GM12892 (cell line): Measurements from ENCODE around the gene CAMTA1.

Experiments
- DNase-seq: peaks from one replicate; pipeline ENCODE4 v3.0.0; 2011; ENCODE audit not compliant: insufficient read length
- FAIRE-seq: peaks from 2 replicates; lab custom pipeline; 2011; peaks lifted over from hg19 to GRCh38; lab: Jason Lieb, UNC
- POLR2A ChIP-seq: IDR thresholded peaks from 2 replicates; pipeline ENCODE4 v1.6.1; 2011; ENCODE audit warnings: low read depth, low read length, control low read depth
- POLR2AphosphoS5 ChIP-seq: IDR thresholded peaks from 2 replicates; pipeline ENCODE4 v1.6.1; 2011; ENCODE audit warnings: low read depth, low read length, control low read depth
- TAF1 ChIP-seq: IDR thresholded peaks from 2 replicates; pipeline ENCODE4 v1.6.1; 2011; ENCODE audit warnings: low read depth, mild to moderate bottlenecking, control low read depth, low read length, borderline replicate concordance

CAMTA1 gene

DNA sequence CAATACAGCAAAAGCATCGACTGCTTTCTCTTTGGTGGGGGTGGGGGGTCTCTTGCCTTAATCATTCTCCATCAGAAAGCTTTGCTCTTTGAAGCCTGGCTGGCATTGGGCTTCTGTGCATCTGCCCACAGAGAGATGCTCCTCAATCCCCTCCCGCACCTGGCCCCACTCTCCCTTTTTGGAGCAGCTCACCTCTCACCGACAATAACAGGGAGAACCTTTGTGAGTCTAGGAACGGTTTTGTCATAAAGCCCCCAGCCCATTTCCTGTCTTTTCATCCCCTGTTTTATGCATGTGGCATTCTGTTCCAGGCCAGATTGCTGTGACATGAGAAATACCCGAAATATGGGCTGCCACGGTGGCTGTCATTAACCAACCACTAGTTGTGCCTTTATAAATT, 516.9 kb downstream of the CAMTA1 start:
- DNase-seq (no peak), FAIRE-seq (no peak)
- TF ChIP-seq POLR2A (no peak), TAF1 (no peak), POLR2AphosphoS5 (no peak)

DNA sequence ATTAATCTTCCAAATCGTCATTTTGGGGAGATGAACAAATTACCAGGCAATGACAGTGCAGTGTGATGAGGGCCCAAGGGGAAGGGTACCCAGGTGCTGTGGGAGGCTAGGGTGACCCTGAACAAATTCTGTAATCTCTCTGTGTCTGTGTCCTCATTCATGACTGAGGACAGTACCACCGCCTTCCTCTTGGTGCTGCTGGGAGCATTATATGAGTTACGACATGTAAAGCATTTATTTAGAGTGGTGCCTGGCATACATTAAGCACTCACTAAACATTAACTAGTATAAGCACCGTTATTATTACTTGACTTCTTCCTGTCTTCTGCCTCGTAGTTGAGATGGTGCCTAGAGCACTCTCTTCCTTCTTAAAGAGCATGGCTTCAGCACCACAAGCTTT, 517.6 kb downstream of the CAMTA1 start:
- DNase-seq (no peak), FAIRE-seq (no peak)
- TF ChIP-seq POLR2A: no peak
- TF ChIP-seq POLR2AphosphoS5: no peak
- TF ChIP-seq TAF1: no peak

DNA sequence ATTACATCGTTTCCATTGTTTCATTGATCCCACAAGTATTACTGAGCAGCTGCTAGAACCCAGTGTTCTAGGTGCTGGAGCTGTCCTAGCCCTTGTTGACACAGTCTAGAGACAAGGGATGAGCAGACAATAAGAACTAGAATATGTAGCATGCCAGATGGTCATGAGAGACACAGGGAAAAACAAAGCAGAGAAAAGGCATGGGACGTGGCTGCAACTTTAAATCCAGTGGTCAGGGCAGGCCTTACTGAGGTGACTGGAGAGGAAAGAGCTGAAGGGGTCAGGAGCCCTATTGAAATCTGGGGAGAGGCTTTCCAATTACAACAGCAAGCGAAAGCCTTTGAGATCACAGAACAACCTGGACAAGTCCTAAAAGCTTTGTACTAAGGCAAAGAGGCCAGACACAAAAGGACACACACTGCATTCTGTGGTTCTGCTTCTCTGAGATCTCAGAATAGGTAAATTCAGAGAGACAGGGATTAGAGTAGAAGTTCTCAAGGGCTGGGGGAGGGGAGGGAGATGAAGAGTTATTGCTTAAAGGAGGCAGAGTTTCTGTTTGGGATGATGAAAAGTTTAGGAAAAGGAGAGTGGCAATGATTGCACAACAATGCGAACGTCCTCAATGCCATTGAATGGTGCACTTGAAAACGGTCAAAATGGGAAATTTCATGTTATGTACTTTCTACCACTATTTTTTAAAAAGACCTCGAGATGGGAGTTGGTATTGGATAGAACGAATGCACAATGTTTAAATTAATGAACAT, 518.5 kb downstream of the CAMTA1 start:
- FAIRE-seq (no peak), DNase-seq (no peak)
- TF ChIP-seq POLR2AphosphoS5: no peak
- TF ChIP-seq TAF1: no peak
- no peak for TF ChIP-seq POLR2A

GRCh38 chr1:7313081-7313546, 527.9 kb downstream of the CAMTA1 start:
- TF ChIP-seq TAF1 (no peak), POLR2A (no peak), POLR2AphosphoS5 (no peak)
- FAIRE-seq: no peak
- DNase-seq: no peak

DNA sequence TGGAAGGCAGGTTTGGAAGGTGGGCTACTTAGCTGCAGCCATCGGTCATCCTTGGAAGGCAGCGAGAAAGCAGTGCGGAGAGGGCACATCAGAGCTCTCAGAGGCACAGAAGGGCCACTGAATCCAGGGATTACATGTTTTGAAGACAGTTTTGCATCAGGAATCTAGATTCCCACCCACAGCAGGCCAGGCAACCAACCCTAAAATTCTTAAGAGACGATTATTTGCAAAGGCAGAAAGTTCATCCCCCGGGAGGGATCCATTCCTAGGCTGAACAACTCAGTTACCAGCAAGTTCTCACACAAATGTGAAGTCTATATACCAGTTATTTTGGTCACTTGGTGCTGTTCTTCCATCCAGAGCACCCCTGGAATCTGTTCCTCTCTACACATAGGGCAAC, 528.6 kb downstream of the CAMTA1 start:
- TF ChIP-seq TAF1 (no peak), POLR2AphosphoS5 (no peak), POLR2A (no peak)

DNA sequence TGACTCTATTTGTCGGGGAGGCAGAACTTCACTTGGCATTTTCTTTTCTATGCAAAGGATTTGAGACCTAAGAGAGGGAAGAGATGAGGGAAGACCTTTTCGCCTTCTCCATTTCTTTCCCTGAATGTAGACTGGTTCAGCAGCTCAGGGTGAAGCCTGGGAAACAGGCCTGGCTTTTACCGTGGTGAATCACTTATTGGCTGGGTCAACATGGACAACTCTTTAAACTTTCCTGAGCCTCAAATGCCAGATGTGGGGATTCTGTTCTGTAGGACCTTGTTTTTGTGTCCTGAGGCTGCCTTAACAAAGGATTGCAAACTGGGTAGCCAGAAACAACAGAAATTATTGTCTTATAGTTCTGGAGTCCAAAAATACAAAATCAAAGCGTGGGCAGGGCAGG, 530.1 kb downstream of the CAMTA1 start:
- FAIRE-seq: no peak
- DNase-seq: no peak
- no peak for TF ChIP-seq POLR2AphosphoS5
- no peak for TF ChIP-seq POLR2A

More for the DNA sequence above, 528.6 kb downstream of the CAMTA1 start:
- no peak for DNase-seq
- no peak for FAIRE-seq

DNA sequence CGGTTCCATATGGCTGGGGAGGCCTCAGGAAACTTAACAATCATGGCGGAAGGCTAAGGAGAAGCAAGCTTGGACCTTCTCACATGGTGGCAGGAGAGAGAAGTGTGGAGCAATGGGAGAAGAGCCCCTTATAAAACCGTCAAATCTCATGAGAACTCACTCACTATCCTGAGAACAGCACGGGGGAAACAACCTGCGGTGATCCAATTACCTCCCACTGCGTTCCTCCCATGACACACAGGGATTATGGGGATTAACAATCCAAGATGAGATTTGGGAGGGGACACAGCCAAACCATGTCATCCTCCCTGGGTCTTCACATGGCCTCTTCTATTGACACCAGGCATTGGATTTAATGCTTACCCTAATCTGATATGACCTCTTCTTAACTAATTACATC, 530.7 kb downstream of the CAMTA1 start:
- no peak for DNase-seq
- FAIRE-seq: no peak
- TF ChIP-seq POLR2A: no peak
- TF ChIP-seq POLR2AphosphoS5: no peak
- no peak for TF ChIP-seq TAF1

DNA sequence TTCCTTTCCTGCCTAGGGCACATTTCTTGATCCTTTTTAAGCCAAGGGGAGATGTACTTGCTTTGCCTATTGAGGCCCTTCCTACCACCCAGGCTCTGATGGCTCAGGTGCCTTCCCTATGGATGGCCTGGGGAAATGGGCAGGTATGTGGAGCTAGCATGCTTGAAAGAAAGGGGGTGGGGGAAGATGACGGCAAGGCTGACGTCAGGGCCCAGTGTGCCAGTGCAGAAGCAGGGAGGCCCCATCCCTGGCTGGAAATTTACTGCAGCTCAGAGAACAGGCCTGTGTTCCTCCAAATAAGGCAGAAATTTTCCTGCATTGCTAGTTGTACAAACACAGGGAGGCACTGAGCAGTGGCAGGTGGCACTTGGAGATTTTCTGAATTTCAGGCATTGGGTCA, 532.6 kb downstream of the CAMTA1 start:
- TF ChIP-seq POLR2AphosphoS5 (no peak), TAF1 (no peak), POLR2A (no peak)
- no peak for FAIRE-seq
- DNase-seq: no peak

DNA sequence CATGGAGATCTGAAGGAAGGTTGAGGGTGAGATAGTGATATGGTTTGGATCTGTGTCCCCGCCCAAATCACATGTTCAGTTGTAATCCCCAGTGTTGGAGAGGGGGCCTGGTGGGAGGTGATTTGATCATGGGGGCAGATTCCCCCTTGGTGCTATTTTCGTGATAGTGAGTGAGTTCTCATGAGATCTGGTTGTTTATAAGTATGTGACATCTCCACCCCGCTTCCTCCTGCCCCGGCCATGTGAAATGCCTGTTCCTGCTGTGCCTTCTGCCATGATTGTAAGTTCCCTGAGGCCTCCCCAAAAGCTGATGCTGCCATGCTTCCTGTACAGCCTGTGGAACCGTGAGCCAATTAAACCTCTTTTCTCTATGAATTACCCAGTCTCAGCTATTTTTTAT, 533.9 kb downstream of the CAMTA1 start:
- no peak for FAIRE-seq
- no peak for DNase-seq

DNA sequence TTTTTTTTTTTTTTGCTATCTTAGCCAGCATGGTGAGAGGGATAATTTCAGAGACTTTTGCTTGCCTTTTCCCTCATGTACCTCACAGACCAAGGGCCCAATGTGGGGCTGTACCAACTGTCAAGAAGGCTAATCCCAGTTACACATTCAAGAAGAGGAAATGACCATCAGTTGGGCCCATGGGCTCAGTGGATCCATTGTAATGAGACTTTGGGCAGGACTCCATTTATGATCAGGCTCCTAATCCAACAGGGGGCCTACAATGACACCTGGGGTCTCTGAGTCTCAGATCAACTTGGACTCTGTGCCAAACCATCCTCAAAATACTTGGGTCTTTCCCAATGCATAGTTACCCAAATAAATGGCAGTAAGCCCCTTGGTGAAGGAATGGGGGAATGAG, 535.4 kb downstream of the CAMTA1 start:
- FAIRE-seq (no peak), DNase-seq (no peak)
- no peak for TF ChIP-seq TAF1
- TF ChIP-seq POLR2AphosphoS5: no peak
- TF ChIP-seq POLR2A: no peak

More for the DNA sequence above, 533.9 kb downstream of the CAMTA1 start:
- TF ChIP-seq TAF1 (no peak), POLR2A (no peak), POLR2AphosphoS5 (no peak)

- DNase-seq: no peak
- FAIRE-seq: no peak
- TF ChIP-seq TAF1 (no peak), POLR2A (no peak), POLR2AphosphoS5 (no peak)
Observed at GRCh38 chr1:7322283-7322785, 537.1 kb downstream of the CAMTA1 start.

GRCh38 chr1:7322912-7323311, 537.7 kb downstream of the CAMTA1 start:
- TF ChIP-seq POLR2A: no peak
- TF ChIP-seq POLR2AphosphoS5: no peak
- no peak for TF ChIP-seq TAF1
- FAIRE-seq (no peak), DNase-seq (no peak)

GRCh38 chr1:7325254-7325653, 540.0 kb downstream of the CAMTA1 start:
- FAIRE-seq (no peak), DNase-seq (no peak)
- TF ChIP-seq POLR2AphosphoS5 (no peak), POLR2A (no peak), TAF1 (no peak)
